HG03196 (cell line): ENCODE measurements around the gene ME3.

Experiments used
- ATAC-seq: cut with Tn5 transposase; IDR thresholded peaks from one replicate; pipeline ENCODE4 v1.9.1; 2021; ENCODE audit not compliant: unreplicated experiment

Gene ME3

GRCh38 chr11:86398106-86398505 lies 274.3 kb downstream of the ME3 start:
- ATAC-seq = no peak

- ATAC-seq = no peak
Observed at GRCh38 chr11:86397351-86397750, 275.1 kb downstream of the ME3 start.

DNA sequence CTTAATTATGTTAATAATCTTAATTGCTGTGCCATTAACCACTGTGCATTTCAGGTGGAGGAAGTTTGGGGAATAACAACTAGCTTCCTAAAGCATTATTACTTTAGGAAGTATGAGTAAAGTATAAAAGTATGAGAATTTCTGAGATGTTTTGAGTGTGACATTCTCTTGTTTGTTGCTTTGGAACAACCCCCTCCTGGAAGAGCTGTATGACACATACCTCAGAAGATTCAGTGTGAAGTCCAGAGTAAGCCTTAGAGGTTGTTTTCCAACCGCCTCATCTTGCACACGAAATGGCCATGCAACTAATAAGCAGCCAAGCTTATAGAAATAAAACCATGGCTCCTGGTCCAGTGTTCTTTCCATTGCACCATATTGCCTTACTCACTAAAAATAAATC lies 276.0 kb downstream of the ME3 start:
- no peak for ATAC-seq

DNA sequence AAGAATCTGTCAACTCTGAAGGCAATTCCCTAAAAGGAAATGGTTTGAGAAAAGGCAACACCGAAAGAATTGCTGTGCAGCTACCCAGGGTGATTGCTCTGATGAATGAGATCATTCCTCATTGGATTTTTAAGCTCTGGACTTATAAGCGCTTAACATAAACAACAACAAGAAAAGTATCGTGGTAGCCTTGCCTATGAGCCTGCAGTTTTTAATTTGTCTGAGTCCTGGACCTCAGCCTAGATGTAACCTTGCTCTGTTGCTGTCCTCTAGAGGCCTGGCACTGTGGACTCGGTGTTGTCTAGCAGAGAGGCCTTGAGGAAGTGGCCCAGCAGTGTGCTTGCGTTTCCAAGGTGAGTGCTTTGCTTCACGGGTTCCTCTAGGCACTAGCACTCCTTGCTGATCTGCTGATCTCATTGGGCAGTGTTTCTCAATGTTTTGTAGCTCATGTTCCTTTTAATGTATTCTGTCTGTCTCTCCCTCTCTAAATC lies 277.3 kb downstream of the ME3 start:
- ATAC-seq = no peak
